Hepatocyte (in vitro differentiated cells): ENCODE data around the gene TMC6. TPM values are rescaled to one million over a fixed set of nuclear protein-coding genes. Genes with fewer than 3 reads are reported as not detected.

Experiments used
- DNase-seq: peaks from one replicate; pipeline ENCODE4 v3.0.0-alpha.2; 2016; ENCODE audit warnings: low spot score
- H2AFZ ChIP-seq: fragments of 200-600 bp; sonication (generic); 2 replicates; pipeline ENCODE4 v1.6.0; 2016; ENCODE audit warnings: antibody characterized with exemption, mild to moderate bottlenecking
- H3K27ac ChIP-seq: fragments of 200-600 bp; sonication (generic); 2 replicates; pipeline ENCODE4 v1.5.1; 2016; ENCODE audit warnings: mild to moderate bottlenecking
- H3K27me3 ChIP-seq: fragments of 200-600 bp; sonication (generic); 2 replicates; pipeline ENCODE4 v1.6.1; 2016
- H3K36me3 ChIP-seq: fragments of 200-600 bp; sonication (generic); replicated peaks from 2 replicates; pipeline ENCODE4 v1.5.1; 2016; ENCODE audit warnings: low read depth; ENCODE audit not compliant: insufficient read depth
- H3K4me1 ChIP-seq: fragments of 200-600 bp; sonication (generic); 2 replicates; pipeline ENCODE4 v1.5.1; 2016; ENCODE audit warnings: mild to moderate bottlenecking, moderate library complexity; ENCODE audit not compliant: insufficient read depth
- H3K4me2 ChIP-seq: fragments of 200-600 bp; sonication (generic); 2 replicates; pipeline ENCODE4 v1.6.0; 2016
- H3K4me3 ChIP-seq: fragments of 200-600 bp; sonication (generic); 2 replicates; pipeline ENCODE4 v1.5.1; 2016; ENCODE audit warnings: mild to moderate bottlenecking
- H3K79me2 ChIP-seq: fragments of 200-600 bp; sonication (generic); 2 replicates; pipeline ENCODE4 v1.6.0; 2017; ENCODE audit warnings: mild to moderate bottlenecking
- H3K9me2 ChIP-seq: fragments of 200-600 bp; sonication (generic); replicated peaks from 2 replicates; pipeline ENCODE4 v1.6.0; 2017; ENCODE audit warnings: mild to moderate bottlenecking; ENCODE audit not compliant: insufficient read depth
- H3K9me3 ChIP-seq: fragments of 200-600 bp; sonication (generic); 2 replicates; pipeline ENCODE4 v1.5.1; 2016; ENCODE audit warnings: low read depth, mild to moderate bottlenecking
- H4K20me1 ChIP-seq: fragments of 200-600 bp; sonication (generic); 2 replicates; pipeline ENCODE4 v1.6.0; 2016; ENCODE audit warnings: mild to moderate bottlenecking; ENCODE audit not compliant: insufficient read depth, poor library complexity, severe bottlenecking
- EZH2 ChIP-seq: fragments of 200-600 bp; sonication (generic); IDR thresholded peaks from 2 replicates; pipeline ENCODE4 v1.6.1; 2016; ENCODE audit warnings: antibody characterized with exemption, mild to moderate bottlenecking, borderline replicate concordance
- EZH2phosphoT487 ChIP-seq: fragments of 200-600 bp; sonication (generic); IDR thresholded peaks from one replicate; pipeline ENCODE4 v1.6.1; 2018; ENCODE audit warnings: antibody characterized with exemption, mild to moderate bottlenecking, low read depth, moderate library complexity; ENCODE audit not compliant: unreplicated experiment, severe bottlenecking
- WGBS: methylation state at CpG from one replicate; pipeline ENCODE4 v1.1.6; 2016; ENCODE audit warnings: low lambda C conversion rate; ENCODE audit errors: missing lambda C conversion rate; 5-methylcytosine and 5-hydroxymethylcytosine counted together
- polyA plus RNA-seq: library from polyadenylated mRNA; unstranded; fragments of >200 nt; fragmentation: Nextera tagmentation; extraction: Ambion mirVana; gene quantifications from 2 replicates; pipeline ENCODE4 v1.2.1, GENCODE V29; 2016
- small RNA-seq: library from RNA; depleted of rRNA; stranded (forward); fragments of <200 nt; gene quantifications from one replicate; pipeline ENCODE3, GENCODE V24; 2014
- total RNA-seq: library from RNA; depleted of rRNA; stranded (reverse); fragments of >200 nt; gene quantifications from 2 replicates; pipeline ENCODE4 v1.2.3, GENCODE V29; 2014
- TF ChIP-seq, protein P1 (sequence below): fragments of 200-600 bp; sonication (generic); IDR thresholded peaks from 2 replicates; pipeline ENCODE4 v1.5.1; 2016; ENCODE audit warnings: antibody characterized with exemption, mild to moderate bottlenecking; ENCODE audit not compliant: poor library complexity

TMC6 gene
- total and polyA plus RNA-seq, 2 experiments from 2014 or later = 26.7 to 57.9 TPM

GRCh38 chr17:78064708-78065107, 63.8 kb downstream of the TMC6 start:
- TF ChIP-seq EZH2phosphoT487 (no peak), EZH2 (no peak)
- TF ChIP-seq, protein P1, sequence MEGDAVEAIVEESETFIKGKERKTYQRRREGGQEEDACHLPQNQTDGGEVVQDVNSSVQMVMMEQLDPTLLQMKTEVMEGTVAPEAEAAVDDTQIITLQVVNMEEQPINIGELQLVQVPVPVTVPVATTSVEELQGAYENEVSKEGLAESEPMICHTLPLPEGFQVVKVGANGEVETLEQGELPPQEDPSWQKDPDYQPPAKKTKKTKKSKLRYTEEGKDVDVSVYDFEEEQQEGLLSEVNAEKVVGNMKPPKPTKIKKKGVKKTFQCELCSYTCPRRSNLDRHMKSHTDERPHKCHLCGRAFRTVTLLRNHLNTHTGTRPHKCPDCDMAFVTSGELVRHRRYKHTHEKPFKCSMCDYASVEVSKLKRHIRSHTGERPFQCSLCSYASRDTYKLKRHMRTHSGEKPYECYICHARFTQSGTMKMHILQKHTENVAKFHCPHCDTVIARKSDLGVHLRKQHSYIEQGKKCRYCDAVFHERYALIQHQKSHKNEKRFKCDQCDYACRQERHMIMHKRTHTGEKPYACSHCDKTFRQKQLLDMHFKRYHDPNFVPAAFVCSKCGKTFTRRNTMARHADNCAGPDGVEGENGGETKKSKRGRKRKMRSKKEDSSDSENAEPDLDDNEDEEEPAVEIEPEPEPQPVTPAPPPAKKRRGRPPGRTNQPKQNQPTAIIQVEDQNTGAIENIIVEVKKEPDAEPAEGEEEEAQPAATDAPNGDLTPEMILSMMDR = no peak
- no peaks in the 10 kb centered on the region for H3K36me3 ChIP-seq

GRCh38 chr17:78063489-78063888, 65.1 kb downstream of the TMC6 start:
- DNase-seq = no peak
- no peak overlapping the region for H3K27ac ChIP-seq
- H3K9me2 ChIP-seq = no peaks in the 10 kb centered on the region
- H3K36me3 ChIP-seq = no peaks in the 10 kb centered on the region
- no peak overlapping the region for H3K4me3 ChIP-seq
- TF ChIP-seq, protein P1 = no peak
- TF ChIP-seq EZH2 (no peak), EZH2phosphoT487 (no peak)
- H3K27me3 ChIP-seq = no peaks in the 10 kb centered on the region
- H4K20me1 ChIP-seq = no peaks in the 10 kb centered on the region
- H3K9me3 ChIP-seq = no peaks in the 10 kb centered on the region
- H3K79me2 ChIP-seq = no peaks in the 10 kb centered on the region
- H3K4me2 ChIP-seq = no peak overlapping the region
- no peak overlapping the region for H2AFZ ChIP-seq
- H3K4me1 ChIP-seq = no peaks in the 10 kb centered on the region

More at GRCh38 chr17:78064708-78065107, 63.8 kb downstream of the TMC6 start:
- Histone ChIP-seq H3K9me2 (no peaks in the 10 kb centered on the region), H2AFZ (no peak overlapping the region), H3K4me1 (no peaks in the 10 kb centered on the region), H3K9me3 (no peaks in the 10 kb centered on the region), H3K27ac (no peak overlapping the region), H3K4me2 (no peak overlapping the region), H3K4me3 (no peak overlapping the region), H3K27me3 (no peaks in the 10 kb centered on the region), H3K79me2 (no peaks in the 10 kb centered on the region), H4K20me1 (no peaks in the 10 kb centered on the region)
- DNase-seq = no peak
- WGBS = 99% methylated on average over 4 of the region's 4 CpGs

DNA sequence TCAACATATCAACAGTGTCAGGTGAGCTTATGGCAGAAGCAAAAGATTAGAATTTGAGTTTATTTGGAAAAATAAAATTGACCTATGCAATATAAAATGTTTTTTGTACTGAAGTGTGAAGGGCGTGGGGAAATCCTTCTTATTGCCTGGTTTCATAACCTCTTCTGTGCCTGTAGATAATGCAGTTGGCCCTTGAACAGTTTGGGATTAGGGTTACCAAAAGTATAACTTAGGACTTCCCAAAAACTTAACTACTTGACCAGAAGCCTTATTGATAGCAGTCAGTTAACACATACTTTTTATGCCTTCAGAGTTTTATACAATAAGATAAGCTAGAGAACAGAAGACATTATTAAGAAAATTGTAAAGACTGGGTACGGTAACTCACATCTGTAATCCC, 66.0 kb downstream of the TMC6 start:
- H3K9me2 ChIP-seq = no peaks in the 10 kb centered on the region
- H3K4me3 ChIP-seq = no peak overlapping the region
- TF ChIP-seq EZH2 = no peak
- TF ChIP-seq, protein P1 = no peak
- TF ChIP-seq EZH2phosphoT487 = no peak
- no peaks in the 10 kb centered on the region for H3K27me3 ChIP-seq
- no peaks in the 10 kb centered on the region for H3K9me3 ChIP-seq
- no peaks in the 10 kb centered on the region for H3K79me2 ChIP-seq
- no peaks in the 10 kb centered on the region for H3K36me3 ChIP-seq
- no peak overlapping the region for H2AFZ ChIP-seq
- H3K27ac ChIP-seq = no peak overlapping the region
- DNase-seq = no peak
- no peak overlapping the region for H3K4me2 ChIP-seq
- H4K20me1 ChIP-seq = peaks cover 4% of the 10 kb centered on the region
- no peaks in the 10 kb centered on the region for H3K4me1 ChIP-seq
- 98% methylated on average over 2 of the region's 2 CpGs for WGBS

Small RNAs within 50 kb of the gene (small RNA-seq; reads per million reads assigned to genes)
- not detected for gene RNU6-625P

Other genes starting within 250 kb of the TMC6 start
- gene TNRC6C, start 170.1 kb downstream of the TMC6 start, total RNA-seq = 3.5 and 4.2 TPM in 2 replicates
- gene TNRC6C, start 170.1 kb downstream of the TMC6 start, polyA plus RNA-seq = 5.1 and 5.6 TPM in 2 replicates
- gene TMC8, start 2.0 kb upstream of the TMC6 start, total RNA-seq = 0.07 and 0.16 TPM in 2 replicates
- 1.2 and 3.3 TPM in 2 replicates for gene TMC8, start 2.0 kb upstream of the TMC6 start, polyA plus RNA-seq
- 0.32 and 0.33 TPM in 2 replicates for gene C17orf99, start 17.6 kb upstream of the TMC6 start, total RNA-seq
- 0.62 and 0.77 TPM in 2 replicates for gene C17orf99, start 17.6 kb upstream of the TMC6 start, polyA plus RNA-seq
- 48.3 and 72.5 TPM in 2 replicates for gene SYNGR2, start 39.8 kb upstream of the TMC6 start, total RNA-seq
- gene SYNGR2, start 39.8 kb upstream of the TMC6 start, polyA plus RNA-seq = 160 and 191 TPM in 2 replicates
- 8.3 and 13.8 TPM in 2 replicates for gene TK1, start 58.3 kb upstream of the TMC6 start, total RNA-seq
- gene TK1, start 58.3 kb upstream of the TMC6 start, polyA plus RNA-seq = 29.9 and 31.9 TPM in 2 replicates
- 61.2 and 86.2 TPM in 2 replicates for gene AFMID, start 58.6 kb upstream of the TMC6 start, total RNA-seq
- gene AFMID, start 58.6 kb upstream of the TMC6 start, polyA plus RNA-seq = 26.6 and 26.7 TPM in 2 replicates
- gene BIRC5, start 85.5 kb upstream of the TMC6 start, total RNA-seq = 12.0 and 14.6 TPM in 2 replicates
- gene BIRC5, start 85.5 kb upstream of the TMC6 start, polyA plus RNA-seq = 12.4 and 18.0 TPM in 2 replicates
- gene TMEM235, start 102.9 kb upstream of the TMC6 start, total RNA-seq = 0.27 TPM in 1 of 2 replicates, not detected in the other
- 0.21 and 0.30 TPM in 2 replicates for gene TMEM235, start 102.9 kb upstream of the TMC6 start, polyA plus RNA-seq
- 130 and 172 TPM in 2 replicates for gene SOCS3, start 231.3 kb upstream of the TMC6 start, total RNA-seq
- 181 and 246 TPM in 2 replicates for gene SOCS3, start 231.3 kb upstream of the TMC6 start, polyA plus RNA-seq
- gene PGS1, start 249.9 kb upstream of the TMC6 start, total RNA-seq = 30.4 and 36.0 TPM in 2 replicates
- gene PGS1, start 249.9 kb upstream of the TMC6 start, polyA plus RNA-seq = 42.5 and 52.2 TPM in 2 replicates